Parathyroid adenoma (tissue), 2 donors: ENCODE measurements around the gene GPR65.

Experiments
- H2AFZ ChIP-seq: fragments of 300-600 bp; sonication (generic); one replicate; pipeline ENCODE4 v1.7.0; 2017; ENCODE audit warnings: antibody characterized with exemption, mild to moderate bottlenecking
- H3K27ac ChIP-seq: fragments of 300-600 bp; sonication (generic); one replicate; pipeline ENCODE4 v1.7.0; 2017
- H3K27me3 ChIP-seq: fragments of 300-600 bp; sonication (generic); one replicate; pipeline ENCODE4 v1.7.0; 2017; ENCODE audit warnings: low read length; ENCODE audit not compliant: control insufficient read depth, insufficient read depth
- H3K36me3 ChIP-seq: fragments of 300-600 bp; sonication (generic); one replicate; pipeline ENCODE4 v1.7.0; 2017; ENCODE audit warnings: low read length; ENCODE audit not compliant: control insufficient read depth, insufficient read depth
- H3K4me1 ChIP-seq: fragments of 300-600 bp; sonication (generic); one replicate; pipeline ENCODE4 v1.7.0; 2017; ENCODE audit warnings: control low read depth
- H3K4me2 ChIP-seq: fragments of 300-600 bp; sonication (generic); one replicate; pipeline ENCODE4 v1.7.0; 2017; ENCODE audit warnings: low read length
- H3K4me3 ChIP-seq: fragments of 300-600 bp; sonication (generic); one replicate; pipeline ENCODE4 v1.7.0; 2017; ENCODE audit warnings: low read depth, low read length
- H3K79me2 ChIP-seq: fragments of 300-600 bp; sonication (generic); one replicate; pipeline ENCODE4 v1.7.0; 2017; ENCODE audit warnings: control low read depth
- H3K9ac ChIP-seq: fragments of 300-600 bp; sonication (generic); one replicate; pipeline ENCODE4 v1.7.0; 2017; ENCODE audit warnings: mild to moderate bottlenecking
- H3K9me3 ChIP-seq: fragments of 300-600 bp; sonication (generic); one replicate; pipeline ENCODE4 v1.7.0; 2017; ENCODE audit warnings: low read length; ENCODE audit not compliant: control insufficient read depth
- CTCF ChIP-seq: fragments of 300-600 bp; sonication (generic); IDR thresholded peaks from one replicate; pipeline ENCODE4 v1.7.0; 2017; ENCODE audit warnings: antibody characterized with exemption, mild to moderate bottlenecking
- donor health status: primary hyperparathyroidism.

Gene GPR65

DNA sequence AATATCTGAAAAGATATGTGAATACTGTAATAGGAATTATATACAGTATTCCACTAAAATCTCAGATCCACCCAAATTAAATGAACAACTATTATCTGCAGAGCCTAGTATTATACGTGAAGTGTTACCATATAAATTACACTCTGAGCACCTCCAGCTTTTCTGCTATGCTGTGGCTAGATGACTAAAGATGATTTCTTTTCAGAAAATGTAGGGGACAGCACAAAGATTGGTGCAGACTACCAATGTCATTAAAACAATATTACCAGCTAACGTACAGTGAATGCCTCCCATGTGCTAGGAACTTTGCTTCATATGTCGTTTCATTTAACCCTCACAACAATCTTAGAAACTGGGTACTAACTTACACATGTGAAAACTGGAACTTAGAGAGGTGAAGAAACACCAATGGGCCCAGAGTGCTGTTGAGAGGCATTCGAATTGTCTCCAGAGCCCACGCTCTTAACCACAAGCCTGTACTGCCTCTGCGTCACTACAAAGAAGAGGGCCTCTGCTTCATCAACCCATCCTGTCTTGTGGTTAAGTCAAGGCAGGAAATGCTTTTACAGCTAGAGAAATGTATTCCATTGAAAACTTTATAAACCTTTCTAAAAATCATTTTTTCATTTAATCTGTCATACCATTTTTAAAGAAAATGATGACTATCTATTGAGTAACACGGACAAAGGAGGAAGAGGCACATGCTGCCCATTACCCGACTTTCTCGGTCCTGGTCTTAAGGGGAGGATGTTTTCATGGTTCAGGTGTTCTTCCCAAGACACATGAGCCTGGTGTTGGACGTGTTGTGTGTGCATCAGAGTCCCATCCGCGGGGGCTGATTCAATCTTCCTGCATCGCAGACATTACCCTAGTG lies 1.3 kb downstream of the GPR65 start:
- no peak overlapping the region for H3K9ac ChIP-seq
- no peaks in the 10 kb centered on the region for H3K4me1 ChIP-seq
- H3K79me2 ChIP-seq, result no peaks in the 10 kb centered on the region
- H3K4me3 ChIP-seq, result peak overlapping the region; percentile 27
- no peak for TF ChIP-seq CTCF
- H3K27me3 ChIP-seq, result no peaks in the 10 kb centered on the region
- no peak overlapping the region for H2AFZ ChIP-seq
- H3K4me2 ChIP-seq, result no peak overlapping the region
- no peaks in the 10 kb centered on the region for H3K9me3 ChIP-seq
- H3K27ac ChIP-seq, result no peak overlapping the region
- no peaks in the 10 kb centered on the region for H3K36me3 ChIP-seq

DNA sequence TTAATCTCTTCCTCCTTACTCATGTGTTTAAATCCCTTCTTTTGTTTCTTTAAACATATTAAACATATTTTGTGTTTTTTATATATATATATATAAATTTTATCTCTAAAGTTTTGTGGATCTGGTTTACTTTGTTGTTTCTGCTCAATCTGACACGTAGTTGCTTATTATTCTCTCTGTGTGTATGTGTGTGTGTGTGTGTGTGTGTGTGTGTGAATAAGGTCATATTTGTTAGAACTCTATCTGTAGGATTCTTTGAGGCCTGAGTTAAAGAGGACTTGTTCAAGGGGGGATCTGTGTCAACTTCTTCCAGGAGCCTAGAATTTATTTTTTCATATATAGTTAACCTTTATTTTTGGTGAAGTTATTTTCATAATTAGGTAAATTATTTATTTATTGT lies 2.7 kb downstream of the GPR65 start:
- H3K27me3 ChIP-seq, result no peaks in the 10 kb centered on the region
- H3K36me3 ChIP-seq, result no peaks in the 10 kb centered on the region
- H3K4me2 ChIP-seq, result no peak overlapping the region
- H3K4me3 ChIP-seq, result no peak overlapping the region
- H3K4me1 ChIP-seq, result no peaks in the 10 kb centered on the region
- no peak for TF ChIP-seq CTCF
- H3K27ac ChIP-seq, result no peak overlapping the region
- H2AFZ ChIP-seq, result no peak overlapping the region
- no peaks in the 10 kb centered on the region for H3K79me2 ChIP-seq
- H3K9me3 ChIP-seq, result no peaks in the 10 kb centered on the region
- H3K9ac ChIP-seq, result no peak overlapping the region

DNA sequence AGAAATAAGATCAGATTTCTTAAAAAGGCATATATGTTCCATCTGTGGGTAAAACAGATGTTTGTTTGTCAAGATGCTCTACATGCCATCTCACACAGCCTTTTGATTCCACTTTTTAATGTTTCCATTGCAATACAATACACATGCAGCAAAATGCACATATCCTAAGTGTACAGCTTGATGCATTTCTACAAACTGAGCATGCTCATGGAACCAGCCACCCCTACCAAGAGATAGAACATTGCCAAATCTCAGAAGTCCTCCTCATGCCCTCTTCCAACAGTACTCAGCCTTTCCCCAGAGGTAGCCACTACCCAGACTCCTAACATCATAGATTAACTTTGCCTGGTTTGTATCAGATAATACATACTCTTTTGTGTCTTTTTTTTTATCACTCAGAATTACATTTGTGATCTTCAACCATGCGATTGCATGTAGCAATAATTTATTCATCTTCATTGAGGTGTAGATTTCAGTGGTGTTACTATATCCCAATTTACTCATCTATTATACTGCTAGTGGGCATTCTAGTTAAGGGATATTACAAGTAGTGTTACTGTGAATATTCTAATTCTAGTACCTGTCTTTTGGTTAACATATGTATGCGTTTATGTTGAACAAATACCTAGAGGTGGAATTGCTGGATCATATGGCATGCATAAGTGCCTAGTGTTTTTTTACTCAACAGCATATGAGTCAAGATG lies 3.3 kb downstream of the GPR65 start:
- no peak overlapping the region for H3K4me2 ChIP-seq
- no peak overlapping the region for H2AFZ ChIP-seq
- H3K79me2 ChIP-seq, result no peaks in the 10 kb centered on the region
- H3K4me1 ChIP-seq, result no peaks in the 10 kb centered on the region
- H3K36me3 ChIP-seq, result no peaks in the 10 kb centered on the region
- H3K27me3 ChIP-seq, result no peaks in the 10 kb centered on the region
- no peaks in the 10 kb centered on the region for H3K9me3 ChIP-seq
- no peak overlapping the region for H3K27ac ChIP-seq
- H3K9ac ChIP-seq, result no peak overlapping the region
- H3K4me3 ChIP-seq, result no peak overlapping the region
- no peak for TF ChIP-seq CTCF

DNA sequence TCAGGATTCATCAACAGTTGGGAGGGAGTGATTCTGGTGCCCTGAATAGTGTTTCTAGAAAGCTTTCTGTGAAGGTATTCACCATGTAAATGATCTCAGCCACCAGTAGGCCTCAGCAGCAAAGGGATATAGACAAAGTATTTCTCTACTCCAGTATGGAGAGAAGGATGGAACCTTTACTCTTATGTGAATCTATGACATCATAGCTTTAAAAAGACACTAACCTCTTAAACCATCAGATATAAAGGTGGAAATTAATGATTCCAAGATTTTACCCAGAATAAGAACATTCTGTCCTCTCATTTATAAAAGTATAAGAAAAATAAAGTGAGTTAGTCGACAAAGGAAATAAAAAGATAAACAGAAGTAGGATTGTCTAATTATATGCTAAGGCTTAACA lies 4.6 kb downstream of the GPR65 start:
- H3K4me1 ChIP-seq, result no peaks in the 10 kb centered on the region
- H3K27me3 ChIP-seq, result no peaks in the 10 kb centered on the region
- H3K79me2 ChIP-seq, result no peaks in the 10 kb centered on the region
- no peak overlapping the region for H3K9ac ChIP-seq
- no peak overlapping the region for H2AFZ ChIP-seq
- H3K9me3 ChIP-seq, result no peaks in the 10 kb centered on the region
- TF ChIP-seq CTCF, result no peak
- H3K27ac ChIP-seq, result no peak overlapping the region
- no peak overlapping the region for H3K4me2 ChIP-seq
- no peak overlapping the region for H3K4me3 ChIP-seq
- H3K36me3 ChIP-seq, result no peaks in the 10 kb centered on the region
